DOHH2 (cell line): Measurements from ENCODE around the gene PPP1R3F.

Source experiments
- EZH2phosphoT487 ChIP-seq: fragments of 200-600 bp; sonication (generic); IDR thresholded peaks from 2 replicates; pipeline ENCODE4 v1.6.1; 2017; ENCODE audit warnings: borderline replicate concordance, mild to moderate bottlenecking, antibody characterized with exemption, low read length, moderate library complexity, mixed read lengths
- TF ChIP-seq, protein P1 (sequence below): fragments of 200-600 bp; sonication (generic); IDR thresholded peaks from one replicate; pipeline ENCODE4 v1.5.1; 2014; ENCODE audit warnings: antibody characterized with exemption, mild to moderate bottlenecking, low read depth, low read length; ENCODE audit not compliant: poor library complexity, severe bottlenecking

DNA sequence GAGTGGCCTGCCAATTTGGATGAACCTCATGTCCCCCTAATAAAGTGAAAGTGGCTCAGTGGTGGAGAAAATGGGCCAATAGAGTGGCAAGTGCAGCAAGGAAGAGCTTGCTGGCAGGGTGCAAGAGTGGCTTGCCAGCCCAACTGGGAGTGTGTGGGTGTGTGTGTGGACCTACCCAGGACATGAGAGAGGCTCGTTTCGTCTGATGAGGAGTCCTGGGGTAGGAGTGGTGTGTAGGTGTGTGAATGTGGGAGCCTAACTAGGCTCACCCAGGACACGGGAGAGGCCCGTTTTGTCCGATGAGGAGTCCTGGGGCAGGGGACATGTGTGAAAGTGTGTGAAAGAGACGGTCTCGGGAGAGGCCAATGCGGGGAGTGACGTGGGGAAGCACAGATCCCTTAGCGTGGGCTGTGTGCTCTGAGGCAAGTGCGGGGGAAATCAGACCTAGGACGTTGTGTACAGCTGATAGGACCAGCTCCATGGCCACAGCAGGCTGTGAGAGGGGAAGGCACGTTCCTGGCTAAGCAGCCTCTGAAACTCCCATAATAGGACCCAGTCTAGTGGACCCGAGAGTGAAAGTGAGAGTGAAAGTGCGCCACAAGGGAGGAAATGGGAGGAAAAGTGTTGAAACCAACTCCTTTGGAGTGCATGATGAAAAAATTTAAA, 39.1 kb downstream of the PPP1R3F start:
- TF ChIP-seq, protein P1, sequence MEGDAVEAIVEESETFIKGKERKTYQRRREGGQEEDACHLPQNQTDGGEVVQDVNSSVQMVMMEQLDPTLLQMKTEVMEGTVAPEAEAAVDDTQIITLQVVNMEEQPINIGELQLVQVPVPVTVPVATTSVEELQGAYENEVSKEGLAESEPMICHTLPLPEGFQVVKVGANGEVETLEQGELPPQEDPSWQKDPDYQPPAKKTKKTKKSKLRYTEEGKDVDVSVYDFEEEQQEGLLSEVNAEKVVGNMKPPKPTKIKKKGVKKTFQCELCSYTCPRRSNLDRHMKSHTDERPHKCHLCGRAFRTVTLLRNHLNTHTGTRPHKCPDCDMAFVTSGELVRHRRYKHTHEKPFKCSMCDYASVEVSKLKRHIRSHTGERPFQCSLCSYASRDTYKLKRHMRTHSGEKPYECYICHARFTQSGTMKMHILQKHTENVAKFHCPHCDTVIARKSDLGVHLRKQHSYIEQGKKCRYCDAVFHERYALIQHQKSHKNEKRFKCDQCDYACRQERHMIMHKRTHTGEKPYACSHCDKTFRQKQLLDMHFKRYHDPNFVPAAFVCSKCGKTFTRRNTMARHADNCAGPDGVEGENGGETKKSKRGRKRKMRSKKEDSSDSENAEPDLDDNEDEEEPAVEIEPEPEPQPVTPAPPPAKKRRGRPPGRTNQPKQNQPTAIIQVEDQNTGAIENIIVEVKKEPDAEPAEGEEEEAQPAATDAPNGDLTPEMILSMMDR: no peak
- no peak for TF ChIP-seq EZH2phosphoT487
